GM12878 (cell line): Measurements from ENCODE around the gene OLFML2A. TPM values are rescaled to one million over a fixed set of nuclear protein-coding genes. Genes with fewer than 3 reads are reported as not detected.

ENCODE experiments used
- ATAC-seq: fragments of 200-7000 bp; cut with Tn5 transposase; 3 replicates; pipeline ENCODE4 v1.9.1; 2020; ENCODE audit warnings: mild to moderate bottlenecking, moderate library complexity
- BruUV-seq: library from RNA; stranded (reverse); fragments of 400-500 nt; replicated peaks from 2 replicates; lab custom pipeline; 2021; lab: Mats Ljungman, UMichigan
- CTCF ChIA-PET: fragments of 300-600 bp; sonication (Branson Sonifier 250); formaldehyde crosslinking; extraction: SDS; loops from one replicate; lab custom pipeline; 2021; ENCODE audit warnings: inconsistent platforms; lab: Yijun Ruan, JAX
- POLR2A ChIA-PET: fragments of 350-600 bp; formaldehyde crosslinking; extraction: SDS; loops from one replicate; lab custom pipeline; 2021; ENCODE audit warnings: inconsistent platforms; lab: Charles Lee
- RAD21 ChIA-PET: fragments of 300-600 bp; sonication (Branson Sonifier 250); formaldehyde crosslinking; loops from one replicate; lab custom pipeline; 2023; ENCODE audit warnings: antibody characterized with exemption; ENCODE audit not compliant: unreplicated experiment; lab: Charles Lee
- SMC1A ChIA-PET: fragments of 300-600 bp; sonication (Branson Sonifier 250); formaldehyde crosslinking; loops from one replicate; lab custom pipeline; 2023; ENCODE audit not compliant: unreplicated experiment, uncharacterized antibody; lab: Charles Lee
- DNase-seq: peaks from one replicate; pipeline ENCODE4 v3.0.0-alpha.2; 2011; ENCODE audit warnings: low read depth, low spot score
- FAIRE-seq: peaks from 3 replicates; lab custom pipeline; 2011; peaks lifted over from hg19 to GRCh38; lab: Jason Lieb, UNC
- H2AFZ ChIP-seq: 2 replicates; pipeline ENCODE4 v1.6.0; 2011; ENCODE audit warnings: low read depth, low read length, control low read depth; ENCODE audit not compliant: control insufficient read depth
- H3K27ac ChIP-seq: 2 replicates; pipeline ENCODE4 v1.5.1; 2011; ENCODE audit warnings: control low read depth; ENCODE audit not compliant: control insufficient read depth, insufficient read depth
- H3K27me3 ChIP-seq, 2 experiments: replicated peaks in 1 of 2; 2 replicates each; pipeline versions ENCODE4 v1.6.0 to v1.6.1; 2011; ENCODE audit warnings: low read length in 1 of 2; ENCODE audit not compliant: control insufficient read depth in 2 of 2, insufficient read depth in 2 of 2
- H3K36me3 ChIP-seq, 2 experiments: 2 replicates each; pipeline ENCODE4 v1.5.1; 2011; ENCODE audit warnings: low read length in 1 of 2; ENCODE audit not compliant: control insufficient read depth in 2 of 2, insufficient read depth in 2 of 2
- H3K4me1 ChIP-seq: 2 replicates; pipeline ENCODE4 v1.6.1; 2011; ENCODE audit warnings: mild to moderate bottlenecking, low read length, moderate library complexity, mixed read lengths; ENCODE audit not compliant: control insufficient read depth, insufficient read depth
- H3K4me2 ChIP-seq: 2 replicates; pipeline ENCODE4 v1.6.0; 2011; ENCODE audit warnings: control low read depth; ENCODE audit not compliant: control insufficient read depth, insufficient read depth
- H3K4me3 ChIP-seq: fragments of 200-600 bp; sonication (generic); 2 replicates; pipeline ENCODE4 v1.5.1; 2016
- H3K79me2 ChIP-seq: 2 replicates; pipeline ENCODE4 v1.6.0; 2011; ENCODE audit warnings: low read length; ENCODE audit not compliant: control insufficient read depth, insufficient read depth
- H3K9ac ChIP-seq: 2 replicates; pipeline ENCODE4 v1.8.0; 2011; ENCODE audit warnings: low read length, control low read depth, mixed read lengths; ENCODE audit not compliant: control insufficient read depth, insufficient read depth
- H3K9me3 ChIP-seq: replicated peaks from 3 replicates; pipeline ENCODE4 v1.5.1; 2011; ENCODE audit warnings: mild to moderate bottlenecking, low read length; ENCODE audit not compliant: control insufficient read depth, insufficient read depth
- H4K20me1 ChIP-seq: 2 replicates; pipeline ENCODE4 v1.6.0; 2011; ENCODE audit not compliant: control insufficient read depth, insufficient read depth
- CUX1 ChIP-seq: IDR thresholded peaks from 2 replicates; pipeline ENCODE4 v1.6.1; 2012; ENCODE audit warnings: improper control_type of control experiment, low read depth, low read length; ENCODE audit not compliant: insufficient replicate concordance
- DPF2 ChIP-seq: fragments of 450-650 bp; IDR thresholded peaks from 2 replicates; pipeline ENCODE4 v1.6.1; 2017; ENCODE audit warnings: mild to moderate bottlenecking
- EP300 ChIP-seq, 2 experiments: fragments of 150-350 bp in 1 of 2; IDR thresholded peaks; 2 replicates each; pipeline ENCODE4 v1.6.1; 2011 to 2012; ENCODE audit warnings: low read depth in 2 of 2, low read length in 2 of 2, borderline replicate concordance in 1 of 2, improper control_type of control experiment in 1 of 2, inconsistent platforms in 1 of 2; ENCODE audit not compliant: control insufficient read depth in 1 of 2
- MAX ChIP-seq: IDR thresholded peaks from 2 replicates; pipeline ENCODE4 v1.6.1; 2012; ENCODE audit warnings: low read depth, low read length, improper control_type of control experiment
- NR2F1 ChIP-seq: fragments of 450-650 bp; conservative IDR thresholded peaks from 2 replicates; pipeline ENCODE4 v1.6.1; 2017; ENCODE audit warnings: mild to moderate bottlenecking
- PAX8 ChIP-seq: fragments of 450-650 bp; IDR thresholded peaks from 2 replicates; pipeline ENCODE4 v1.6.1; 2017; ENCODE audit warnings: mild to moderate bottlenecking, moderate library complexity
- TCF3 ChIP-seq: IDR thresholded peaks from 2 replicates; pipeline ENCODE4 v1.6.1; 2012; ENCODE audit warnings: low read depth, mild to moderate bottlenecking, low read length, borderline replicate concordance; ENCODE audit not compliant: insufficient read depth
- ZSCAN29 ChIP-seq: fragments of 450-650 bp; IDR thresholded peaks from 2 replicates; pipeline ENCODE4 v1.6.1; 2017; ENCODE audit warnings: mild to moderate bottlenecking, moderate library complexity
- WGBS: methylation state at CpG from one replicate; pipeline ENCODE4 v1.1.6; 2016; ENCODE audit warnings: low lambda C conversion rate; ENCODE audit not compliant: insufficient replicate concordance, insufficient coverage; ENCODE audit errors: missing lambda C conversion rate; 5-methylcytosine and 5-hydroxymethylcytosine counted together
- in situ Hi-C: fragments of 300-500 bp; cut with MboI; formaldehyde crosslinking; loops from 9 replicates; pipeline ENCODE4 v1.14.3; 2018; ENCODE audit warnings: mixed read lengths
- intact Hi-C: fragments of 100-400 bp; cut with micrococcal nuclease; formaldehyde crosslinking; loops from one replicate; pipeline ENCODE4 v1.14.2; 2022; ENCODE audit not compliant: unreplicated experiment
- polyA plus RNA-seq, 11 experiments: library from polyadenylated mRNA; depleted of rRNA in 4 of 11; unstranded in 6 of 11; stranded (reverse) in 5 of 11; fragments of >200 nt; fragmentation: Nextera tagmentation in 4 of 11; fragmentation: Illumina TruSeq in 1 of 11; extraction: Ambion mirVana in 4 of 11; extraction: Trizol in 1 of 11; gene quantifications; 1 replicate in 1 of 11; 2 replicates in 10 of 11; pipeline versions ENCODE4 v1.2.1 to v1.2.3, GENCODE V29; 2011 to 2016; ENCODE audit warnings: inconsistent platforms in 2 of 11, missing spikeins in 2 of 11, low read depth in 1 of 11
- total RNA-seq, 4 experiments: library from RNA; depleted of rRNA in 3 of 4; stranded (reverse); fragments of >200 nt in 3 of 4; fragmentation: Illumina TruSeq in 1 of 4; extraction: Trizol in 1 of 4; gene quantifications; 2 replicates each; pipeline versions ENCODE4 v1.2.1 to v1.2.3, GENCODE V29; 2013 to 2021

OLFML2A gene
- total and polyA plus RNA-seq, 10 of the 15 experiments (the other 5 are each of a cell fraction or from before 2014, with no cell fraction given), result 0.02 to 0.13 (median 0.10) TPM; not detected in 4

- no peaks in the 10 kb centered on the region for H3K79me2 ChIP-seq
- in situ Hi-C loops, result no loop called here
- RAD21 ChIA-PET, result no interaction called here
- no peaks in the 10 kb centered on the region for H3K27me3 ChIP-seq
- H3K4me1 ChIP-seq, result no peaks in the 10 kb centered on the region
- POLR2A ChIA-PET, result interaction anchor here (1.4 kb wide), 1 partner anchor 10 kb away, joined by 3 read pairs; no protein-coding TSS in a partner anchor
- no peaks in the 10 kb centered on the region for H4K20me1 ChIP-seq
- no peak overlapping the region for H2AFZ ChIP-seq
- SMC1A ChIA-PET, result no interaction called here
- H3K4me2 ChIP-seq, result no peak overlapping the region
- CTCF ChIA-PET, result interaction anchor here (1.1 to 1.6 kb wide), 2 partner anchors 10 to 34 kb away, joined by 3 to 4 read pairs; no protein-coding TSS in a partner anchor
- no peak for TF ChIP-seq PAX8
- no peak for TF ChIP-seq DPF2
- TF ChIP-seq CUX1, result no peak
- no peak for TF ChIP-seq ZSCAN29
- no peak for TF ChIP-seq NR2F1
- no peak for TF ChIP-seq MAX
- TF ChIP-seq EP300 (IDR thresholded peaks at IDR 0.05; ENCODE audit: borderline replicate concordance in 1 of 2, control insufficient read depth in 1 of 2, low read depth in 2 of 2, low read length in 2 of 2), result no peak
- no peak for TF ChIP-seq TCF3
- H3K9me3 ChIP-seq, result no peaks in the 10 kb centered on the region
- intact Hi-C loops, result no loop called here
- H3K36me3 ChIP-seq, result no peaks in the 10 kb centered on the region
- no peak for FAIRE-seq
- H3K9ac ChIP-seq, result no peak overlapping the region
- no peak overlapping the region for H3K4me3 ChIP-seq
- WGBS, result 82% methylated on average over 12 of the region's 12 CpGs
- H3K27ac ChIP-seq, result no peak overlapping the region
- DNase-seq, result no peak
- no peak for ATAC-seq
- BruUV-seq, result no TSS peak
These were observed 31.5 kb downstream of the OLFML2A start for GRCh38 chr9:124808246-124808956.
